Prostate gland (tissue), 2 donors: Measurements from ENCODE around the gene INPP4B. TPM values are rescaled to one million over a fixed set of nuclear protein-coding genes. Genes with fewer than 3 reads are reported as not detected.

ENCODE experiments used
- DNase-seq: peaks from one replicate; pipeline ENCODE4 v3.0.0-alpha.2; 2019; ENCODE audit warnings: low spot score
- H3K27ac ChIP-seq, 2 donors: fragments of 200-600 bp; sonication (generic); 2 replicates each; pipeline ENCODE4 v1.5.1; 2017 to 2019
- H3K27me3 ChIP-seq: fragments of 200-600 bp; sonication (generic); replicated peaks from 2 replicates; pipeline ENCODE4 v1.5.1; 2019; ENCODE audit not compliant: insufficient read depth
- H3K36me3 ChIP-seq, 2 donors: fragments of 200-600 bp; sonication (generic); 1 replicate in 1 of 2; 2 replicates in 1 of 2; pipeline versions ENCODE4 v1.5.1 to v1.8.1; 2017 to 2019
- H3K4me1 ChIP-seq: fragments of 200-600 bp; sonication (generic); replicated peaks from 2 replicates; pipeline ENCODE4 v1.5.1; 2019
- H3K4me3 ChIP-seq, 2 donors: fragments of 200-600 bp; sonication (generic); 2 replicates each; pipeline ENCODE4 v1.5.1; 2017 to 2019
- H3K9me3 ChIP-seq: fragments of 200-600 bp; sonication (generic); 2 replicates; pipeline ENCODE4 v1.5.1; 2017
- POLR2A ChIP-seq: fragments of 450-650 bp; IDR thresholded peaks from one replicate; pipeline ENCODE4 v1.6.1; 2016; ENCODE audit warnings: antibody characterized with exemption, mild to moderate bottlenecking
- POLR2AphosphoS5 ChIP-seq: sonication (generic); formaldehyde crosslinking; IDR thresholded peaks from one replicate; pipeline ENCODE4 v1.6.1; 2017; ENCODE audit warnings: antibody characterized with exemption
- WGBS: methylation state at CpG from one replicate; pipeline ENCODE4 v1.1.5; 2018; 5-methylcytosine and 5-hydroxymethylcytosine counted together
- intact Hi-C: fragments of 100-400 bp; cut with DNase I; formaldehyde crosslinking; loops from one replicate; pipeline ENCODE4 v1.14.2; 2022
- total RNA-seq, 2 donors: library from RNA; depleted of rRNA; stranded (reverse); fragments of >200 nt; gene quantifications; one replicate each; pipeline ENCODE4 v1.1.0, GENCODE V29; 2016
- TF ChIP-seq, protein P1 (sequence below), 4 experiments: fragments of 200-600 bp in 2 of 4; fragments of 450-650 bp in 2 of 4; sonication (generic) in 2 of 4; IDR thresholded peaks; 1 replicate in 3 of 4; 2 replicates in 1 of 4; pipeline ENCODE4 v1.5.1; 2016 to 2019; ENCODE audit warnings: antibody characterized with exemption in 4 of 4, mild to moderate bottlenecking in 2 of 4, moderate library complexity in 2 of 4

Gene INPP4B
- total RNA-seq, 2 donors from 2014 or later = 22.3 to 49.7 TPM

DNA sequence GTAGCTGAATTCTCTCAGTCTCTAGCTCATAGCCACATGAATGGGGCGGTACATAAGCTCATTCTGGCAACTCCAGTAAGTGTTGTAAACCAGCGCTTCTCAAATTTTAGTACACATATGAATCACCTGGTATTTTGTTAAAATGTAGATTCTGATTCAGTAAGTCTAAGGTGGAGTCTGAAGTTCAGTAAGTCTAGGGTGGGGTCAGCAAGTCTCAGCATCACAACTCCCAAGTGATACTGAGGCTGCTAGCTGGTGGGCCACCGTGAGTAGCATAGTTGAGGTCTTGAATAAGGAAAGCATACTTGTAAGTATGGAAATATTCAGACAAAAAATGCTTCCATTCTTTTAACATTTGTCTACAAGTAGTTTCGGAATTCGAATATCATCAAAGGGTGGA, 36.1 kb upstream of the INPP4B start:
- H3K27me3 ChIP-seq = no peaks in the 10 kb centered on the region
- 90% methylated on average over 5 of the region's 5 CpGs for WGBS
- intact Hi-C loops = loop anchor here (5.0 to 10.0 kb wide), 2 partner anchors 145 to 203 kb away; no protein-coding TSS in a partner anchor

DNA sequence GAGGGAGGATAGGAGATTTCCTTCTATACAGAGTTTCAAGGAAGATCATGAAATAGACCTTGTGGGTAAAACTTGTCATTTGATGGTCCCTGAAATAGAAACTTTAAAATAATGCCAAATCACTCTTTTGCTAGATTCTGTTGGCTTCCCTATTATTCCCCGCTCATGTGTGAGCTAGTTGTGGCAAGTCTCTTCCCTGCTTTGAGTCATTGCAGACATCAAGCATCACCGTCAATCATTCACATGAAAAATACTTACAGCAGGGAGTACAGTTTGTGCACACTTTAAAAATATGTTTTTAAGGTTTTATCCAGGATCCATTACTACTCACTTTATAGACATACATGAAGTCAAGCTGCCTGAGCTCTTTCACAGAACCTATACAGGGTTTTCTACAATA, 35.2 kb upstream of the INPP4B start:
- H3K27me3 ChIP-seq = no peaks in the 10 kb centered on the region
- intact Hi-C loops = loop anchor here (5.0 to 10.0 kb wide), 2 partner anchors 146 to 203 kb away; no protein-coding TSS in a partner anchor
- no peak overlapping the region for H3K27ac ChIP-seq
- no peaks in the 10 kb centered on the region for H3K4me1 ChIP-seq
- no peak for TF ChIP-seq POLR2AphosphoS5
- TF ChIP-seq, protein P1, sequence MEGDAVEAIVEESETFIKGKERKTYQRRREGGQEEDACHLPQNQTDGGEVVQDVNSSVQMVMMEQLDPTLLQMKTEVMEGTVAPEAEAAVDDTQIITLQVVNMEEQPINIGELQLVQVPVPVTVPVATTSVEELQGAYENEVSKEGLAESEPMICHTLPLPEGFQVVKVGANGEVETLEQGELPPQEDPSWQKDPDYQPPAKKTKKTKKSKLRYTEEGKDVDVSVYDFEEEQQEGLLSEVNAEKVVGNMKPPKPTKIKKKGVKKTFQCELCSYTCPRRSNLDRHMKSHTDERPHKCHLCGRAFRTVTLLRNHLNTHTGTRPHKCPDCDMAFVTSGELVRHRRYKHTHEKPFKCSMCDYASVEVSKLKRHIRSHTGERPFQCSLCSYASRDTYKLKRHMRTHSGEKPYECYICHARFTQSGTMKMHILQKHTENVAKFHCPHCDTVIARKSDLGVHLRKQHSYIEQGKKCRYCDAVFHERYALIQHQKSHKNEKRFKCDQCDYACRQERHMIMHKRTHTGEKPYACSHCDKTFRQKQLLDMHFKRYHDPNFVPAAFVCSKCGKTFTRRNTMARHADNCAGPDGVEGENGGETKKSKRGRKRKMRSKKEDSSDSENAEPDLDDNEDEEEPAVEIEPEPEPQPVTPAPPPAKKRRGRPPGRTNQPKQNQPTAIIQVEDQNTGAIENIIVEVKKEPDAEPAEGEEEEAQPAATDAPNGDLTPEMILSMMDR (IDR thresholded peaks at IDR 0.05) = no peak
- no peak for TF ChIP-seq POLR2A
- DNase-seq = no peak
- H3K36me3 ChIP-seq = no peaks in the 10 kb centered on the region
- H3K4me3 ChIP-seq = no peak overlapping the region
- no peaks in the 10 kb centered on the region for H3K9me3 ChIP-seq
- 88% methylated on average over 2 of the region's 2 CpGs for WGBS

More for the DNA sequence above, 36.1 kb upstream of the INPP4B start:
- H3K4me3 ChIP-seq = no peak overlapping the region
- H3K4me1 ChIP-seq = no peaks in the 10 kb centered on the region
- no peaks in the 10 kb centered on the region for H3K36me3 ChIP-seq
- no peaks in the 10 kb centered on the region for H3K9me3 ChIP-seq
- TF ChIP-seq POLR2A = no peak
- no peak for TF ChIP-seq POLR2AphosphoS5
- TF ChIP-seq, protein P1 (IDR thresholded peaks at IDR 0.05) = no peak
- no peak for DNase-seq
- H3K27ac ChIP-seq = no peak overlapping the region

DNA sequence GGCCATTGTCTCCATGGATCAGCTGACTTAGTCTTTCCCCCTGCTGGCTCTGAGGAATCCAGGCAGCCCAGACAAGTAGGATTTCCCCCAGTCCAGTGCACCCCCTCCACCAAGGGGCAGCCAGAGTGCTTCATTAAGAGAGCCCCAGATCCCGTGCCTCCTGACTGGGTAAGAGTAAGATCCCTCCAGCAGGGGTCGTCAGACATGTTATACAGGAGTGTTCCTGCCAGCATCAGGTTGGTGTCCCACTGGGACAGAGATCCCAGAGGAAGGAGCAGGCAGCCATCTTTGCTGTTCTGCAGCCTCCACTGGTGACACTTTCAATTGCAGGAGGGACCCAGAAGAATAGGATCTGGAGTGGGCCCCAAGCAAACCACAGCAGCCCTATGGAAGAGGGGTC, 29.0 kb upstream of the INPP4B start:
- no peak for DNase-seq
- no peak overlapping the region for H3K4me3 ChIP-seq
- H3K9me3 ChIP-seq = no peaks in the 10 kb centered on the region
- H3K27me3 ChIP-seq = no peaks in the 10 kb centered on the region
- 67% methylated on average over 2 of the region's 2 CpGs for WGBS
- H3K36me3 ChIP-seq = no peaks in the 10 kb centered on the region
- no peak for TF ChIP-seq POLR2AphosphoS5
- TF ChIP-seq POLR2A = no peak
- TF ChIP-seq, protein P1 (IDR thresholded peaks at IDR 0.05) = no peak
- H3K4me1 ChIP-seq = no peaks in the 10 kb centered on the region
- no peak overlapping the region for H3K27ac ChIP-seq
- intact Hi-C loops = no loop called here

DNA sequence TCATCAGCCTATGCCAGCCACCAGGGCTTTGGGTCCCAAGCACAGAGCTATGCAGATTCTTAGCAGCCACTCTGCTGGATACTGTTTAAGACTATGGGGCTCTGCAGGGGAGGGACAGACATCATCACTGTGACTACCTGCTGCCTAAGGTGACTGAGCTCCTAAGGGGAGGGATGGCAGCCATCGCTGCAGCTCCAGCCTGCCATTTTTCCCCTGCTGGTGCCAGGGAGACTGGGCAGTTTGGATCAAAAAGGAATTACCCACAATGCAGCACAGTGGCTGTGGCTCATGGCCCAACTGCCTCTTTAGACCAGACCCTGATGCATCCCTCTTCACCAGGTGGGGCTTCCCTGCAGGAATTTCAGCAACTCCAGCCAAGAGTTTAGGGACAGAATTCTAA, 28.6 kb upstream of the INPP4B start:
- H3K9me3 ChIP-seq = no peaks in the 10 kb centered on the region
- no peak overlapping the region for H3K27ac ChIP-seq
- H3K36me3 ChIP-seq = no peaks in the 10 kb centered on the region
- no peak overlapping the region for H3K4me3 ChIP-seq
- DNase-seq = no peak
- no peak for TF ChIP-seq POLR2A
- TF ChIP-seq, protein P1 (IDR thresholded peaks at IDR 0.05) = no peak
- no peak for TF ChIP-seq POLR2AphosphoS5
- intact Hi-C loops = no loop called here
- H3K27me3 ChIP-seq = no peaks in the 10 kb centered on the region
- no peaks in the 10 kb centered on the region for H3K4me1 ChIP-seq
- WGBS = 100% methylated on average over 1 of the region's 1 CpG

DNA sequence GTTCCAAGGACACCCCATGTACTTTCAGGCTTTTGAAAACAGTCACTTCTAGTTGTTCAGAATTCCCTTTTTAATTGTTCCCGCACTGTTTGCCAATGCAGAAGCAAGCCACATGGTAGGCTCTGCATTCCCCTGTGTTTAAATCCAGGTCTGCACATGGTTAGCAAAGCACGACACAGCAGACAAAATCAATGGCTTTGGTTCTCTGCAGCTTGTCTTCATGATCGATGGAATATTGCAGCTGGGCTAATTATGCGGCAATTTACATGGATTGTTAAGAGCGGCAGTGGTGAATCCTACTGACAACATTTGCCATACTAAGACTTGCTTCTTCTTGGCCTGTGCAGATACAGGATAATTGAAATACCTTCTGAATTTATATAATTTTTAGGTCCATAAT, 20.6 kb upstream of the INPP4B start:
- intact Hi-C loops = no loop called here
- no peaks in the 10 kb centered on the region for H3K9me3 ChIP-seq
- 86% methylated on average over 5 of the region's 5 CpGs for WGBS

More for the DNA sequence above, 20.6 kb upstream of the INPP4B start:
- no peak overlapping the region for H3K27ac ChIP-seq
- H3K4me3 ChIP-seq = no peak overlapping the region
- H3K4me1 ChIP-seq = no peaks in the 10 kb centered on the region
- no peak for DNase-seq
- H3K36me3 ChIP-seq = no peaks in the 10 kb centered on the region
- TF ChIP-seq POLR2A (no peak), POLR2AphosphoS5 (no peak)
- TF ChIP-seq, protein P1 (IDR thresholded peaks at IDR 0.05) = no peak
- no peaks in the 10 kb centered on the region for H3K27me3 ChIP-seq
